ENCODE results near the gene ARHGAP10. TPM values are rescaled to one million over a fixed set of nuclear protein-coding genes. Genes with fewer than 3 reads are reported as not detected.

ARHGAP10 gene
- polyA plus RNA-seq, 1 donor from 2014 or later = 0.20 TPM

DNA sequence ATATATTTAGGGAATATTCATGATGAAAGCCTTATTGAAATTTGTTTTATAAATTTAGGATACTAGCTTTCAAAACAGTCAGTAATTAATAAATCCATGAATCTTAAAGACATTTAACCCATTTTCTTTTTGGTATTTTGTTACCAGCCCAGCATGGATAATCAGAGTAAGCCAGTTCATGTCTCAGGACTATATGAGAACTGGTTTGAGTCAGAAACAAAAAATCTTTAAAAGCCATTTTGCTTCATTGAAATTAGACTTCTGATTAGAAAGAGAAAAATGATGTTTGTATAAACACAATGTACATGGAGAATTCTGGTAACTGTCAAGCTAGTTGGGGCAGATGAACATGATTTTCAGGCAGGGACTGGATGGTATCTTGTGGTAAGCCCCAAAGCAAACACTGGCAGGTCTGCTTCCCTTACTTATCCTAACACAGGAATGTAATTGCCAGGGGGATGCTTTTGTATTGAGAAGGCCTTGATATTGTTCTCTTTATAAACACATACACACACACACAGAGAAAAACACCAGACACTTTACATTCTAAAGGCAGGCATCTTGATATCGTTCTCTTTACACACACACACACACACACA, 9.4 kb downstream of the ARHGAP10 start:
- H3K4me1 Mint-ChIP-seq = no peaks in the 10 kb centered on the region
- H3K27ac Mint-ChIP-seq = no peak overlapping the region
- H3K27me3 Mint-ChIP-seq = peaks cover 11% of the 10 kb centered on the region
- peaks cover 0 to 2% (median 0%) of the 10 kb centered on the region in 3 donors for H3K9me3 Mint-ChIP-seq
- no peak overlapping the region for H3K4me3 Mint-ChIP-seq
- no peaks in the 10 kb centered on the region for H3K36me3 Mint-ChIP-seq

DNA sequence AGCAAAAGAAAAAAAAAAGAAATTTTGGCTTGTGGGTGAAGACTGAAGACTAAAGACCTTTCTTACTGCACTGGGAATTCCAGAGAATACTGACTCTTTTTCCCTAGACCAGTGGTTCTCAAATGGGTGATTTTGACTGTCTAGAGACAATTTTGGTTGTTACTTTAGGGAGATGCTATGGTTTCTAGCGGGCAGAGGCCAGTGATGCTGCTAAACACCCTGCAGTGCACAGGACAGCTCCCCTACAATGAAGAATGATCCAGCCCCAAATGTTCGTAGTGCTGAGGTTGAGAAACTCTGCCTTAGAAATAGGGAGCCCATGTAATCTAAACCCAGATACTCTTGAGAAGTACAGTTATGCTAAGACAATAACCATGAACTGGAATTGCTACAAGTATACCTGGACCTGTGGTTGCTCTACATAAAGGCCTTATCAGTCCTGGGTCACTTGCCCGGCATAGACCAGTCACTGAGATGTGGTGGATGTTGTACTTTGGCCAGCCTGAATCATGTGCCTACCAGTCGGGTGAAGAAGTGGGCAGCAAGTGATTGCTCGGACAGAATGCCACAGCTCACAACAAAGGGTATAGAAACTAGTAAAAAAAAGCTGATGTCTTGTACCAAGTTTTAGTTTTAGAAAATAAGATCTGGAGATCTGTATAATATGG, 16.0 kb downstream of the ARHGAP10 start:
- peaks cover 0 to 2% (median 0%) of the 10 kb centered on the region in 3 donors for H3K9me3 Mint-ChIP-seq
- H3K4me1 Mint-ChIP-seq = peaks cover 7 to 11% (median 9%) of the 10 kb centered on the region in 3 donors
- no peaks in the 10 kb centered on the region for H3K36me3 Mint-ChIP-seq
- no peak overlapping the region for H3K4me3 Mint-ChIP-seq
- no peak overlapping the region for H3K27ac Mint-ChIP-seq
- H3K27me3 Mint-ChIP-seq = peaks cover 8% of the 10 kb centered on the region

DNA sequence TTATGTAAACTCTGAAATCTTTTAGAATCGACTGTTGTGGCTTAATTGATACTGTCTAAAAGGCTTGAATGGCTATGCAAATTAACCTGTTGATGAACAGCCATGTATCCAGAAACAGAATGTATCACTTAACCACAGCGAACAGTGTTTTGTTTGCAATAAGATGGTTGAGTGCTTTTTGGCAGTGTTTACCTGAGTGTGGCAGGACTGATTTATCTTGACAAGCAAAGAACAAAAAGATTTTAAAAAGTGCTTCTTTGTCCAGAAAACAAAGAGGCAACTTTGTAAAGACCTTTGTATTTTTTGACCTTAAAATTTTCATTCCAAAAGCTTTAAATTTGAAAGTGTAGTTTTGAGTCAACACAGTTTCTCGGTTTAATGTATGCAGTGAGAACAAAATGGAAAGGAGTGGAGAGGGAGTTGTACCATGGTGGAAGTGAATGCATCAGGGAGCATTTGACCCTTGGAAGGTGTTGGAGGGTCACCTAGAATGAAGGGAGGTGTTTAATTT, 18.0 kb downstream of the ARHGAP10 start:
- peak overlapping the region in 1 of 4 donors; percentile 70 for H3K4me3 Mint-ChIP-seq
- H3K36me3 Mint-ChIP-seq = no peaks in the 10 kb centered on the region
- peaks cover 0 to 2% (median 0%) of the 10 kb centered on the region in 3 donors for H3K9me3 Mint-ChIP-seq
- peaks cover 7 to 11% (median 9%) of the 10 kb centered on the region in 3 donors for H3K4me1 Mint-ChIP-seq
- peaks cover 7% of the 10 kb centered on the region for H3K27me3 Mint-ChIP-seq
- H3K27ac Mint-ChIP-seq = no peak overlapping the region

DNA sequence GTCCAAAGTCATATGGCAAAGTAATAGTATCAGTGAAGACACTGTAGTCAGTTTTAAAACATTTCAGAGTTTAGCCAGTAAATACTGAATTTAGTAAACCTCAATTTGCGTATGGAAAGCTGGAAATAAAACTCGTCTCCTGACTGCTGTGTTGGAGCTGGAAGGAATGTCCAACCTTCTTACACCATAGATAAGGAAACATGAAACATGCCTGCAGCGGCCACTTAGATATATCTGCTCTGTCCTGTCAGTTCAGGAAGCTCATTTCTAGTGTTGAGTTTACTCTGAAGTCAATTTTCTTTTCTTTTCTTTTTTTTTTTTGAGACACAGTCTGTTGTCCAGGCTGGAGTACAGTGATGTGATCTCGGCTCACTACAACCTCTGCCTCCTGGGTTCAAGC, 21.2 kb downstream of the ARHGAP10 start:
- peaks cover 7 to 11% (median 9%) of the 10 kb centered on the region in 3 donors for H3K4me1 Mint-ChIP-seq
- no peak overlapping the region for H3K27ac Mint-ChIP-seq
- peaks cover 5% of the 10 kb centered on the region for H3K27me3 Mint-ChIP-seq
- no peaks in the 10 kb centered on the region for H3K36me3 Mint-ChIP-seq
- no peaks in the 10 kb centered on the region for H3K9me3 Mint-ChIP-seq
- no peak overlapping the region for H3K4me3 Mint-ChIP-seq

DNA sequence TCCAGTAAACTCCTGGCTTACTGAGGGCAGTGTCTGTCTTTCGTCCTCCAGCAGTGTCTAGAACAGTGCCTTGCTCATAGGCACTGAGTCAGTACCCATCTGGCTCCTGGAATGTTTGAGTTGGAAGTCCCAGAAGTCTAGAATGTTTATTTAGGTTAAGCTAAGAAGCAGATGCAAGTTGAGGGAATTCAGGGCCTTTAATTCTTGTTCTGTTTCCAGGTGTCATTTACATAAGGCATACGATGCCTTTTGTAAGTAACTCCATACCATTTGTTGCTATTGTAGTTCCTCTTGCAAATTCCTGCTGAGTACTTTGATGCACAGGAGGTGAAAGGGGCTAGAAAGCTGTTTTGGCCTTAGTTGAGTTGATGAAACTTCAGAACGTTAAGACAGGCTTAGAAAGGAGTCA, 22.2 kb downstream of the ARHGAP10 start:
- Mint-ChIP-seq H3K27me3 (peaks cover 5% of the 10 kb centered on the region), H3K4me3 (no peak overlapping the region), H3K36me3 (no peaks in the 10 kb centered on the region), H3K27ac (no peak overlapping the region), H3K9me3 (no peaks in the 10 kb centered on the region), H3K4me1 (peaks cover 7 to 9% (median 8%) of the 10 kb centered on the region in 3 donors)

DNA sequence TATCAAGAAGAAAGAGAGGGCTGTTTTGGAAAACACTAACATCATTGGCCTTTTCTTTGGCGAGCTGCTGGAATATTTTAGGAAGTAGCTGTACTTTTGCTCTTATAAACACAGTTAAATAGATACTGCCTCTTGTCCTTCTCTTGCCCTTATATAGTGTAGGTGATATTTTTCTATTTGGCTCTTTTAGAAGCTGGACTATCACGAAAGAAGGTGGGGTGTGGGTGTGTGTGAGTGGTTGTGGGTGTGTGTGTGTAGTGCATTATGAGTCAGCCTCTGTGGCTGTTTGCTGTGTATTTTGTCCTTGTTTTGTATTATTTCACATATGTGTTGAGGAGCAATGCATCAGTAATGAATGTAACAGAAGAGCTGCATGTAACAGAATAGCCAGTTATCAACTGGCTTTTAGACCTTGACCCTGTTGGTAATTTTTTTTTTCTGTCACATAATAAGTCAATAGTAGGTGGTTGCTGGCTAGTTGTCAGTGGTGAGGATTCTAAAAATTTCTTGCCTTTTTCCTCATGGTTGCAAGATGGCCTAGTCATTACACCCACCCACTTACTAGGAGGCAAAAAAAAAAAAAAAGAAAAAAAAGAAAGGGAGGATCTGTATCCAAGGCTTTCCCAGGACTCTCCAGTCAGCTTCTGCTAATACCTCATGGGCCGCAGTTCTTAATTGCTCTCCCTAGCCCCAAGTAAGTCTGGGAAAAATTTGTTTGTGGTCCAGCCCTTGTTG, 23.8 kb downstream of the ARHGAP10 start:
- Mint-ChIP-seq H3K9me3 (no peaks in the 10 kb centered on the region), H3K36me3 (no peaks in the 10 kb centered on the region), H3K4me3 (no peak overlapping the region), H3K27me3 (no peaks in the 10 kb centered on the region), H3K4me1 (no peaks in the 10 kb centered on the region), H3K27ac (no peak overlapping the region)

DNA sequence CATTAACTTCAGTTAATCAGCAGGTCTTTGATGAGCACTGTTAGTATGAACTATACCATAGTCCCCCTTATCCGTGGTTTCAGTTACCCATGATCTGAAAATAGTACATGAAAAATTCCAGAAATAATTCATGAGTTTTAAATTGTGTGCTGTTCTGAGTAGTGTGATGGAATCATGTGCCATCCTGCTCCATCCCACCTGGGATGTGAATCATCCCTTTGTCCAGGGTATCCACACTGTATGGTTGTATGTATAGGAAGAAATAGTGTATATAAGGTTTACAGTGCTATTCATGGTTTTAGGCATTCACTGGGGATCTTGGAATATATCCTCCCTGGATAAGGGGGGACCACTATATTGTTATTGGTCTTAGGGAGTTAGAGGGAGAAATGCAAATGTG, 24.5 kb downstream of the ARHGAP10 start:
- no peaks in the 10 kb centered on the region for H3K36me3 Mint-ChIP-seq
- H3K27ac Mint-ChIP-seq = no peak overlapping the region
- H3K4me1 Mint-ChIP-seq = no peaks in the 10 kb centered on the region
- no peaks in the 10 kb centered on the region for H3K9me3 Mint-ChIP-seq
- H3K4me3 Mint-ChIP-seq = no peak overlapping the region
- no peaks in the 10 kb centered on the region for H3K27me3 Mint-ChIP-seq

DNA sequence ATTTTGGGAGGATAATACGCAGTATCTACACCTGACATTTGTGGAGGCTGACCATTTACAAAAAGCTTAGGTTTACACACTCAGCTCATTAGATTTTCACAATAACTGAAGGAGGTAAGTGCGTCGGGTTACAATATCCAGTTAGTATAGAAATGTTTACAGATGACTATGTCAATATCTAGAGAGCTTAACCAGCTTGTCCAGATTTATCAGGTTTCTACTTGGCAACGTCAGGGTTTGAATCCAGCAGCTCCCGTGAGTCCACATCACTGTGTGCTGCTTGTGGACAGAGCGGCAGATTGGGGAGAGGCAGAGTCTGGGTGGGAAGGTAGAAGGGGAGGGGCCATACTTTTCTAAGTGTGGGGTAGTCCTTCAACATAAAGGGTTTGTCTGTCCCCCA, 28.3 kb downstream of the ARHGAP10 start:
- H3K27me3 Mint-ChIP-seq = peaks cover under 1% of the 10 kb centered on the region
- H3K4me3 Mint-ChIP-seq = no peak overlapping the region
- no peaks in the 10 kb centered on the region for H3K4me1 Mint-ChIP-seq
- H3K9me3 Mint-ChIP-seq = no peaks in the 10 kb centered on the region
- no peaks in the 10 kb centered on the region for H3K36me3 Mint-ChIP-seq
- H3K27ac Mint-ChIP-seq = no peak overlapping the region

DNA sequence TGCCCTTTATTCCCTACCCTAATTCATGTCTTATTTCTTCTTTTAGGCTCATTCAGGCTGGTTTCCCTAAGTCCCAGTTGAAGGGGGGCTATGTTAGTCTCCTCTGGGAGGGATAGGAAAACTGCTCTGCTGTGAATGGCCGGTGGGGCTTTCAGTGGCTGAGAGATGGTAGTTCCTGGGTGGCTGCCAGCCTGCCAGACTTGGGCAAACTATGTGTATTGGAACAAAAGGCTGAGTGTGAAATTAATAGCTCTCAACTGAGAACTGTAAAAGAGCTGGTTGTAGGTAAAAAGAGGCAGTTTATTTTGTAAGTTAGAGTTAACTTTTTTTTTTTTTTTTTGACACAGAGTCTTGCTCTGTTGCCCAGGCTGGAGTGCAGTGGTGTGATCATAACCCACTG, 28.8 kb downstream of the ARHGAP10 start:
- Mint-ChIP-seq H3K27ac (no peak overlapping the region), H3K4me1 (no peaks in the 10 kb centered on the region), H3K4me3 (no peak overlapping the region), H3K9me3 (no peaks in the 10 kb centered on the region), H3K27me3 (peaks cover 3% of the 10 kb centered on the region), H3K36me3 (no peaks in the 10 kb centered on the region)

DNA sequence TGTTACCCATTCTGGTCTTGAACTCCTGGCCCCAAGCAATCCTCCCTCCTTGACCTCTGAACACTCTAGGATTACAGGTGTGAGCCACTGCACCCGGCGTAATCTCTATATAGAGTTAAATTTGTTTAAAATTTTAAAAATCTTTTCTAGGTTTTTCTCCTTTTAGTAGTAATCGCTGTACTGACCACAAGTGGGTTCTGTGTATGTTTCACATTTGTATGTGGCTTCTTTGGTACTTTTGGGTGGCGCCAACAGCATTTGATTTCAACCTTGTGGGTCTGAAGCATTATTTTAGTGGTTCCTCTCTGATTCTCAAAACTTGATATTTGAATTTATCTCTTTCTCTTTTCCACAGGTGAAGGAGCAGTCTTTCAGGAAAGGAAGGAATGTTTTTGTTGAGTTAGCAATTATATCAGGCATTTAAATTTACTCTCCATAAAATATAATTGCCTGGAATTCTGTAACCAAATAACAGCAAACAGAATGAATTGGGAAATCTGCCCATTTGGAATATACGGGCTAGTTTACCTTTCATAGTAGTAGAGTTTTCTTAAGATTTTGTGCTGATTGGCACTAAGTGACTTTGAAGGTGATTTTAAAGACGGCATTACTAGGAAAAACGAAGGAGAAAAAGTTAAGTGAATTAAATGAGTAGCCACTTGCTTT, 29.5 kb downstream of the ARHGAP10 start:
- Mint-ChIP-seq H3K9me3 (no peaks in the 10 kb centered on the region), H3K4me1 (no peaks in the 10 kb centered on the region), H3K27ac (no peak overlapping the region), H3K4me3 (no peak overlapping the region), H3K36me3 (no peaks in the 10 kb centered on the region), H3K27me3 (peaks cover 3% of the 10 kb centered on the region)

DNA sequence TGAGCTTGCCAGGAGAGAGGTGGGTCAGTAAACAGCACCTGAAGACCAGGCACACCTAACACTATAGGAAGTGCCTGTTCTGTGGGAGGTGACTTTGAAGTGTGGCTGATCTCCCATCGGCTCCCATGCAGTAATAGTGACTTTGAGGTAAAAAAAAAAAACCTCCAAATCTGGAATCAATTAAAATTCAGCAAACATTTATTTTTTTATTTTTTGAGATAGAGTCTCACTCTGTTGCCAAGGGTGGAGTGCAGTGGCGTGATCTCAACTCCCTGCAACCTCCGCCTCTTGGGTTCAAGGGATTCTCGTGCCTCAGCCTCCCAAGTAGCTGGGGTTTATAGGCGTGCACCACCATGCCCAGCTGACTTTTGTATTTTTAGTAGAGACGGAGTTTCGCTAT, 32.4 kb downstream of the ARHGAP10 start:
- no peaks in the 10 kb centered on the region for H3K4me1 Mint-ChIP-seq
- peaks cover 3% of the 10 kb centered on the region for H3K27me3 Mint-ChIP-seq
- H3K27ac Mint-ChIP-seq = no peak overlapping the region
- H3K36me3 Mint-ChIP-seq = no peaks in the 10 kb centered on the region
- no peak overlapping the region for H3K4me3 Mint-ChIP-seq
- no peaks in the 10 kb centered on the region for H3K9me3 Mint-ChIP-seq

DNA sequence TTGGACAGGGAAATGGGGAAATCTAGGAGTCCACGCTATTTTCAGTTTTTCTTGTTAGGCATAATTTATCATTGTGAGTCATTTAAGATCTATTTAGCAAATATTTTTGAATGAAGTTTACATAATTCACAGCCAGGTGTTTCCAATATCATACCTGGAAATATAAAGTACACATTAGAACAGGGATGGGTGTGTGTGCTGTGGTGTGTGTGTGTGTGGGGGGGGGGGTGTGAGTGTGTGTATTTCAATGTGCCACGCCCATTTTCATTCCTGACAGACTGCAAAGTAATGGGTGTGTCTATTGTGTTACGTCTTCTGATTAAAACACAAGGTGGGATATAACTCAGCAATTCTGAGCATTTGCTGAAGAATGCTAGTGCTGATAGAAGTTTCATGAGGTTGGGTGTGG, 33.2 kb downstream of the ARHGAP10 start:
- Mint-ChIP-seq H3K4me1 (no peaks in the 10 kb centered on the region), H3K4me3 (peak overlapping the region in 1 of 4 donors; percentile 67), H3K27ac (no peak overlapping the region), H3K36me3 (no peaks in the 10 kb centered on the region), H3K27me3 (peaks cover 3% of the 10 kb centered on the region), H3K9me3 (no peaks in the 10 kb centered on the region)

DNA sequence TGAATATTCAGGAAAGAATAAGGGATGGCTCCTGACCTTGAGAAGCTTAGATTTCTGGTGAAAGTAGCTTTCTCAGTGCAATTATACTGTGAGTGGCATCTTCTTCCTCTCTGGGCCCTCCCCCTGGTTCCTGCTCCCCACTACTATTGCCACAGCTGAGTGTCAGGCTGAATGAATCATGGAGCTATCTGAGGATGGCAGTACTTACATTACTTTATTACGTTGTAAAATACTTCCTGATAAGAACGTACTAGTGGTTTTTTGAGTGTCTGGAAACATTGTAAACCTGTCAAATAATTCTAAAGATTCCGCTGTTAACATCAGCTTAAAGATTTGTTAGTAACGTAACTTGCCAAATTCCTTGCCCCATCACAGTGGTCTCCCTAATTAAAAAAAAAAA, 36.2 kb downstream of the ARHGAP10 start:
- Mint-ChIP-seq H3K4me3 (no peak overlapping the region), H3K36me3 (no peaks in the 10 kb centered on the region), H3K27ac (no peak overlapping the region), H3K27me3 (peaks cover 3% of the 10 kb centered on the region), H3K9me3 (no peaks in the 10 kb centered on the region), H3K4me1 (peaks cover 0 to 1% (median 0%) of the 10 kb centered on the region in 3 donors)

DNA sequence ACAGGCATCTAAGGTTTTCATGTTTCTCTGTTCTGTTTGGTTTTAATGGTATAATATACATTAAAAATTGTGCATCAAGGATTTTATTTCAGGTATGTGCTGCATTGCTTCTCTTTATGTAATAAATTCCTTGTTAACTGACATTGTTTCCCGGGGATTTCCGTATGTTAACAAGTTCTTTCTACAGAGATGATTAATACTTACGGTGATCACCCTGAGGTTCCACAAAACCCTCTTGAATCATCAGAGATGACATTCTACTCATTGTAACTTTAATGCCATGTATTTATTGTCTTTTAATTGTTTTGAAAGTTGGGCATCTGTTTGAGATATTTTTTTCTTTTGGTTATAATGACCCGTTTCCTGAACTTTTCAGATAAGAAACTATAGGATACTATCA, 37.5 kb downstream of the ARHGAP10 start:
- Mint-ChIP-seq H3K27ac (no peak overlapping the region), H3K4me3 (no peak overlapping the region), H3K9me3 (no peaks in the 10 kb centered on the region), H3K36me3 (no peaks in the 10 kb centered on the region), H3K4me1 (peaks cover 0 to 1% (median 0%) of the 10 kb centered on the region in 3 donors), H3K27me3 (peaks cover 3% of the 10 kb centered on the region)

DNA sequence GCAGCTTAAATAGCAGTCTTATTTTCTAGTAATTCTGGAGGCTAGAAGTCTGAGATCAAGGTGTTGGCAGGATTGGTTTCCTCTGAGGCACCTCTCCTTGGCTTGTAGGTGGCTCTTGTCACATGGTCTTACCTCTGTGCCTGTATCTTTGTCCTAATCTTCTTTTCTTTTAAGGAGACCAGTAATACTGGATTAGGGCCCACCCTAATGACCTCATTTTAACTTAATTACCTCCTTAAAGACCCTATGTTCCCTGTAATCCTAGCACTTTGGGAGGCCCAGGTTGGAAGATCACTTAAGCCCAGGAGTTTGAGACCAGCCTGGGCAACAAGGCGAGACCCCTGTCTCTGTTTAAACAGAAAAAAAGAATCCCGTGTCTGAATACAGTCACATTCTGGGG, 38.9 kb downstream of the ARHGAP10 start:
- Mint-ChIP-seq H3K27ac (no peak overlapping the region), H3K4me1 (peaks cover 0 to 1% (median 0%) of the 10 kb centered on the region in 3 donors), H3K4me3 (no peak overlapping the region), H3K9me3 (no peaks in the 10 kb centered on the region), H3K27me3 (no peaks in the 10 kb centered on the region), H3K36me3 (no peaks in the 10 kb centered on the region)
